ENCODE data around the gene CIAO2B. TPM values are rescaled to one million over a fixed set of nuclear protein-coding genes. Genes with fewer than 3 reads are reported as not detected.

Gene CIAO2B
- total RNA-seq, 1 experiment from 2014 or later, result 270 TPM

DNA sequence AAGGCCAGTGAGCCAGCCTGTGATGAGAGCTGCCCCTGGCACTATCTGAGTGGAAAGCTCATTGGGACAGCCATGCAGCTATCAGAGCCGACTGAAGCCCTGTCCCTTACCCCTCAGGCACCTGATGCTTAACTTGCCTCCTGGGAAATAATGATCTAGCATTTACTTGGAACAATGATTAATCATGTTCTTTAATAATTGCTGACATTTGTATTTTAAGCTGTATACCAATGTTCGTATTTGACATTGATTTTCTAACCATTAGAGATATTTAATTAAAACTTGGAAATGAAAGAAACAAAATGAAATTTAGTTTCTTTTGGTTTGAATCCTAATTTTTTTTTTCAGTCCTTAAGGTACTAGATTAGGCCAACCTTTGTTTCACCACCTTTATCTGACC, 43.4 kb downstream of the CIAO2B start:
- DNase-seq (ENCODE audit: extremely low read depth, low read depth), result no peak

DNA sequence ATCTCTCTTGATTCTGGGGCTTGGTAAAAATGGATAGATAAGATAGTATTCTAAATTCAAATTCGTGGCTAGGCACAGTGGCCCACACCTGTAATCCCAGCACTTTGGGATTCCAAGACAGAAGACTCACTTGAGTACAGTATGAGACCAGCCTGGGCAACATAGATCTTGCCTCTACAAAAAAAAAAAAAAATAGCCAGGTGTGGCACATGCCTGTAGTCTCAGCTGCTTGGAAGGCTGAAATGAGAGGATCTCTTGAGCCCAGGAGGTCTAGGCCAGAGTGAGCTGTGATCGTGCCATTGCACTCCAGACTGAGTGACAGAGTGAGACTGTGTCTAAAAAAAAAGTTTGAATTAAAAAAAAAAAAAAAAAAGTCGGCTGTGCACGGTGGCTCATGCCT, 44.6 kb downstream of the CIAO2B start:
- DNase-seq (ENCODE audit: extremely low read depth, low read depth), result no peak

GRCh38 chr16:66888647-66889615, 45.3 kb downstream of the CIAO2B start:
- DNase-seq (ENCODE audit: extremely low read depth, low read depth), result no peak

DNA sequence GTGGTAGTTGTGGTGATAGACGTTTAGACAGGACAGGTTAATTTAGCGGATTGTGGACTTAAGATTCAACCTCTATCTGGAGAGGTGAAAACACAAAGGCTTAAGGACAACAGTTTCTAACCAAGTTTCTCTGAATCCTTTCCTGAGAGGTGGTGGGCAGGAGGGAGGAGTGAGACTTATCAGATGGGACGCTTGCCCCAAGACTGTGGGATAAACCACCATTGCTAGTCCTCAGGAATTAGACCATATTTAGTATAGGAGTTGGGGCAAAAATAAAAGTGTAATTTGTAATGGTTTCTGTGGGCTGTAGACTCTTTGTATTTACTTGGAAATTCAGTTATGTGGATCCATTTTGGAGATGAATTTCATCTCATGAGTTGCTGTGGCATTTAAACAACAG, 47.3 kb downstream of the CIAO2B start:
- DNase-seq (ENCODE audit: extremely low read depth, low read depth), result no peak

GRCh38 chr16:66886321-66886720, 47.9 kb downstream of the CIAO2B start:
- DNase-seq (ENCODE audit: extremely low read depth, low read depth), result no peak

DNA sequence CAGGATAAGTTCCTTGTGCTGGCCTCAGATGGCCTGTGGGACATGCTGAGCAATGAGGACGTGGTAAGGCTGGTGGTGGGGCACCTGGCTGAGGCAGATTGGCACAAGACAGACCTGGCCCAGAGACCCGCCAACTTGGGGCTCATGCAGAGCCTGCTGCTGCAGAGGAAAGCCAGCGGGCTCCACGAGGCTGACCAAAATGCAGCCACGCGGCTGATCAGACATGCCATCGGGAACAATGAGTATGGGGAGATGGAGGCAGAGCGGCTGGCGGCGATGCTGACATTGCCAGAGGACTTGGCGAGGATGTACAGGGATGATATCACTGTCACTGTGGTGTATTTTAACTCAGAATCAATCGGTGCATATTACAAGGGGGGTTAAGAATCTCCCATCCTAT, 48.7 kb downstream of the CIAO2B start:
- DNase-seq (ENCODE audit: extremely low read depth, low read depth), result no peak

DNA sequence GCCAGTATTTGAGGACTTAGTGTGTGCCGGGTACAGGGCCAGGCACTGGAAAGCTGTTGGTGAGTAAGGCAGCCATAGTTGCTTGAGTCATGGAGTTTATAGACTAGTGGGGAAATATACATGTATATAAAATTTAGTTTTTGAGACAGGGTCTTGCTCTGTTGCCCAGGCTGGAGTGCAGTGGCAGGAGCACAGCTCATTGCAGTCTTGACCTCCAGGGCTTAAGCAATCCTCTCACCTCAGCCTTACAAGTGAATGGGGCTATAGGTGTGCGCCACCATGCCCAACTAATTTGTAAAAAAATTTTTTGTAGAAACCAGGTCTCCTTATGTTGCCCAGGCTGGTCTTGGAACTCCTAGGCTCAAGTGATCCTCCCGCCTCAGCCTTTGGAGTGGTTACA, 51.5 kb downstream of the CIAO2B start:
- DNase-seq (ENCODE audit: extremely low read depth, low read depth), result no peak

Other genes starting within 250 kb of the CIAO2B start
- 64.2 and 64.5 TPM in 2 replicates for gene CMTM4, start 237.7 kb downstream of the CIAO2B start, total RNA-seq (2014; rRNA removed; shearing (Covaris generic))
- gene DYNC1LI2, start 182.8 kb downstream of the CIAO2B start, total RNA-seq (2014; rRNA removed; shearing (Covaris generic)), result 104 and 132 TPM in 2 replicates
- gene TERB1, start 132.8 kb downstream of the CIAO2B start, total RNA-seq (2014; rRNA removed; shearing (Covaris generic)), result 0.20 TPM in 1 of 2 replicates, not detected in the other
- gene NAE1, start 103.4 kb downstream of the CIAO2B start, total RNA-seq (2014; rRNA removed; shearing (Covaris generic)), result 206 and 212 TPM in 2 replicates
- gene CA7, start 90.0 kb downstream of the CIAO2B start, total RNA-seq (2014; rRNA removed; shearing (Covaris generic)), result not detected in 2 replicates
- gene PDP2, start 53.9 kb downstream of the CIAO2B start, total RNA-seq (2014; rRNA removed; shearing (Covaris generic)), result 7.4 and 10.5 TPM in 2 replicates
- not detected in 2 replicates for gene CDH16, start 15.5 kb downstream of the CIAO2B start, total RNA-seq (2014; rRNA removed; shearing (Covaris generic))
- 0.57 and 0.66 TPM in 2 replicates for gene RRAD, start 8.9 kb downstream of the CIAO2B start, total RNA-seq (2014; rRNA removed; shearing (Covaris generic))
- 45.5 and 51.5 TPM in 2 replicates for gene CES2, start 1.1 kb upstream of the CIAO2B start, total RNA-seq (2014; rRNA removed; shearing (Covaris generic))
- gene CES3, start 26.9 kb upstream of the CIAO2B start, total RNA-seq (2014; rRNA removed; shearing (Covaris generic)), result 0.42 and 0.55 TPM in 2 replicates
- not detected in 2 replicates for gene CES4A, start 54.2 kb upstream of the CIAO2B start, total RNA-seq (2014; rRNA removed; shearing (Covaris generic))
- 99.5 and 111 TPM in 2 replicates for gene CBFB, start 94.7 kb upstream of the CIAO2B start, total RNA-seq (2014; rRNA removed; shearing (Covaris generic))
- 35.0 and 36.8 TPM in 2 replicates for gene PHAF1, start 175.5 kb upstream of the CIAO2B start, total RNA-seq (2014; rRNA removed; shearing (Covaris generic))
- 14.2 and 15.6 TPM in 2 replicates for gene B3GNT9, start 216.6 kb upstream of the CIAO2B start, total RNA-seq (2014; rRNA removed; shearing (Covaris generic))
- 19.5 and 20.0 TPM in 2 replicates for gene TRADD, start 225.5 kb upstream of the CIAO2B start, total RNA-seq (2014; rRNA removed; shearing (Covaris generic))
- gene FBXL8, start 225.6 kb upstream of the CIAO2B start, total RNA-seq (2014; rRNA removed; shearing (Covaris generic)), result 19.0 and 21.5 TPM in 2 replicates
- gene HSF4, start 230.3 kb upstream of the CIAO2B start, total RNA-seq (2014; rRNA removed; shearing (Covaris generic)), result 52.4 and 58.0 TPM in 2 replicates
- gene NOL3, start 236.1 kb upstream of the CIAO2B start, total RNA-seq (2014; rRNA removed; shearing (Covaris generic)), result 66.3 and 68.2 TPM in 2 replicates
- gene MATCAP1, start 249.6 kb upstream of the CIAO2B start, total RNA-seq (2014; rRNA removed; shearing (Covaris generic)), result 9.6 and 10.8 TPM in 2 replicates